GM12874 (cell line): ENCODE results near the gene PPP1R12A.

Experiments
- TF ChIP-seq, protein P1 (sequence below): IDR thresholded peaks from 2 replicates; pipeline ENCODE4 v1.5.1; 2011; ENCODE audit warnings: low read depth, mild to moderate bottlenecking, control low read depth, low read length, moderate library complexity; ENCODE audit not compliant: insufficient read depth

The PPP1R12A gene

DNA sequence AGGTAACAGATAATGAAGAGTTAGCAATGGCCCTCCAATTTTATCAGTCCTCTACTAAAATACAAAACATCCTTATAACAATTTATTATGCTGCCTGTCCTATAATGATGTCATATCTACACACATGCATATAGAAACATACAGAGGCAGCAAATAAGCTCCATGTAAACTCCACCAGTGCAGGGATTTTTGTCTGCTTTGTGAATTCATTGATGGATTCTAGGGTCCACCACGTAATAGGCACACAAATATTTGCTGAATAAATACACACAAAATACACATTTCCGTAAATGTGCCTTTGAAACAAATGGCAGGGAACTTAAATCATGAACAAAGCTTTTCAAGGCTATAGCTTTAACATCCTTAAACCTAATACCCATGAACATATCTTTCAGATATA lies 34.7 kb downstream of the PPP1R12A start:
- TF ChIP-seq, protein P1, sequence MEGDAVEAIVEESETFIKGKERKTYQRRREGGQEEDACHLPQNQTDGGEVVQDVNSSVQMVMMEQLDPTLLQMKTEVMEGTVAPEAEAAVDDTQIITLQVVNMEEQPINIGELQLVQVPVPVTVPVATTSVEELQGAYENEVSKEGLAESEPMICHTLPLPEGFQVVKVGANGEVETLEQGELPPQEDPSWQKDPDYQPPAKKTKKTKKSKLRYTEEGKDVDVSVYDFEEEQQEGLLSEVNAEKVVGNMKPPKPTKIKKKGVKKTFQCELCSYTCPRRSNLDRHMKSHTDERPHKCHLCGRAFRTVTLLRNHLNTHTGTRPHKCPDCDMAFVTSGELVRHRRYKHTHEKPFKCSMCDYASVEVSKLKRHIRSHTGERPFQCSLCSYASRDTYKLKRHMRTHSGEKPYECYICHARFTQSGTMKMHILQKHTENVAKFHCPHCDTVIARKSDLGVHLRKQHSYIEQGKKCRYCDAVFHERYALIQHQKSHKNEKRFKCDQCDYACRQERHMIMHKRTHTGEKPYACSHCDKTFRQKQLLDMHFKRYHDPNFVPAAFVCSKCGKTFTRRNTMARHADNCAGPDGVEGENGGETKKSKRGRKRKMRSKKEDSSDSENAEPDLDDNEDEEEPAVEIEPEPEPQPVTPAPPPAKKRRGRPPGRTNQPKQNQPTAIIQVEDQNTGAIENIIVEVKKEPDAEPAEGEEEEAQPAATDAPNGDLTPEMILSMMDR: no peak

- TF ChIP-seq, protein P1: no peak
Observed at GRCh38 chr12:79897617-79898016, 37.3 kb downstream of the PPP1R12A start.

- TF ChIP-seq, protein P1: no peak
Observed at GRCh38 chr12:79895804-79896203, 39.1 kb downstream of the PPP1R12A start.

DNA sequence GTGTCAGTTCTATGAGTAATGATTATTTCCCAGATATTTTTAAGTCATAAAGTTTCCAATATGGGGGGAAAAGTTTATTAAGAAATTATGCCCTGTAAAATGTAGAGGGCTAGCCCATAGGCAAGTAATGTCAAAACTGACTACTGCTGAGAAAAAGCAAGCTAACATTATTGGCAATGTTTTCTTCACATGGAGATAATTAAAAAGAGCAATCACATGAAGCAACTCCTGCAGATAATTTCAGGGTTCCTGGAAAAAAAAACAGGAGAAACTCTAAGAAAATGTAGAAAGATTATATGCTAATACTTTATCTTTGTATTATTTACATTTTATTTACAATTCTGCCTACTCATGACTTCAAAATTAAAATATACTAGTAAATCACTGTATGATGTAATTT lies 39.8 kb downstream of the PPP1R12A start:
- TF ChIP-seq, protein P1: no peak

DNA sequence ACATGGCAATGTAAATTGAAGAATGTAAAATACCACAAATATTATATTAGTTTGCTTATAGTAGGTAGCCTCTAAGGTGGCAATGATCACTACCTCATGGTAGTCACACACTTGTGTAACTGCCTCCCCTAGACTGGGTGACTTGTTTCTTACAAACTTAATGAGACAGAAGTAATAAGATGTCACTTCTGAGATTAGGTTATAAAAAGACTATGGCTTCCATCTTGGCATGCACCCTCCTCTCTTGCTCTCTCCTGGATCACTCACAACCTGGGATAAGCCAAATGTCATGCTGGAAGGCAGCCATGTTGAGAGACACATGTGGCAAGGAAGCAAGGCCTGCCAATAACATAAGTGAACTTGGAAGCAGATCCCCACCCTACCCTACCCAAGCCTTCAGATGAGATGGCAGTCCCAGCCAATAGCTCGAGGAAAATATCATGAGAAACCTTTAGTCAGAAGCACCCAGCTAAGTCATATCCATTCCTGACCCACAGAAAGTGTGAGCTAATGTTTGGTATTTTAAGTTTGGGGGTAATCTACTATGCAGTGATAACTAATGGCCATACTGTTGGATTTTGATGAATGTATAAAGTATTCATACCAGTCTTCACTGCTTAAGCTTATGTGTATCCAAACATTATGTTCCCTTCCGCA lies 43.3 kb downstream of the PPP1R12A start:
- TF ChIP-seq, protein P1: no peak

DNA sequence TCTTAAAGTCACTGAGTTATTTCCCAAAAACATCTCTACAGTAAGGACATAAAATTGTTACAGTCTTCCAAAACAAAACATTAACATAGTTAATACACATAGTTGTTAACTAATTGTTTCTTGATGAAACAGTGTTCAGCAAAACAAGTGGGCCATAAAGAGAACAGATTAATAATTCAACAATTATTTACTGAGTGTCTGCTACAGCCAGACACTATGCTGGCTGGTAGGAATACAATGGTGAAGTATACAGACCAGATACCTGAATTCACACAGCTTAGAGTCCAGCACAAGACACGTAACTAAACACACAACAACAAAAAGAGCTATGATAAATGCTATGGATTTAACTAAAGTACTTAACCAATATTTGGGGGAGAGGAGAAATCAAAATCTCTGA lies 47.0 kb downstream of the PPP1R12A start:
- TF ChIP-seq, protein P1: no peak

GRCh38 chr12:79886917-79887519 lies 47.9 kb downstream of the PPP1R12A start:
- TF ChIP-seq, protein P1: peak; percentile 30; the same call in 1 of the 2 replicates
